Panc1 (cell line): ENCODE measurements around the gene QRICH1. TPM values are rescaled to one million over a fixed set of nuclear protein-coding genes. Genes with fewer than 3 reads are reported as not detected.
A peak's percentile ranks its signal among the peaks of the same experiment; 100 is the strongest.

ENCODE experiments used
- ATAC-seq: fragments of 200-7000 bp; cut with Tn5 transposase; 2 replicates; pipeline ENCODE4 v1.9.1; 2020; ENCODE audit warnings: mild to moderate bottlenecking, moderate library complexity
- BruUV-seq: library from RNA; stranded (reverse); fragments of 400-500 nt; replicated peaks from 2 replicates; lab custom pipeline; 2021; lab: Mats Ljungman, UMichigan
- CTCF ChIA-PET: fragments of 300-600 bp; sonication (Branson Sonifier 250); formaldehyde crosslinking; loops from one replicate; lab custom pipeline; 2022; ENCODE audit warnings: antibody characterized with exemption; lab: Charles Lee
- POLR2A ChIA-PET: fragments of 300-600 bp; sonication (Branson Sonifier 250); formaldehyde crosslinking; loops from one replicate; lab custom pipeline; 2022; ENCODE audit warnings: antibody characterized with exemption; lab: Charles Lee
- DNase-seq: peaks from one replicate; pipeline ENCODE4 v3.0.0-alpha.2; 2010; ENCODE audit warnings: low read depth, low spot score
- H3K27ac ChIP-seq: 2 replicates; pipeline ENCODE4 v1.5.1; 2011; ENCODE audit warnings: mild to moderate bottlenecking, low read length, inconsistent platforms
- H3K27me3 ChIP-seq: fragments of 200-500 bp; sonication (Bioruptor generic); 2 replicates; pipeline ENCODE4 v1.6.0; 2014; ENCODE audit warnings: low read length, inconsistent platforms; ENCODE audit not compliant: control insufficient read depth, insufficient read depth
- H3K36me3 ChIP-seq: fragments of 200-500 bp; sonication (Bioruptor generic); 2 replicates; pipeline ENCODE4 v1.5.1; 2014; ENCODE audit warnings: inconsistent platforms, mild to moderate bottlenecking, low read length, moderate library complexity; ENCODE audit not compliant: control insufficient read depth, insufficient read depth
- H3K4me1 ChIP-seq: 2 replicates; pipeline ENCODE4 v1.5.1; 2011; ENCODE audit warnings: inconsistent platforms, mild to moderate bottlenecking, low read length, moderate library complexity; ENCODE audit not compliant: control insufficient read depth, insufficient read depth
- H3K4me3 ChIP-seq, 2 experiments: 2 replicates each; pipeline ENCODE4 v1.5.1; 2011 to 2012; ENCODE audit warnings: low read depth in 2 of 2, low read length in 2 of 2, mild to moderate bottlenecking in 2 of 2, inconsistent platforms in 1 of 2, moderate library complexity in 1 of 2
- H3K9me3 ChIP-seq: fragments of 200-500 bp; sonication (Bioruptor generic); 2 replicates; pipeline ENCODE4 v1.5.1; 2014; ENCODE audit warnings: low read depth, mild to moderate bottlenecking, inconsistent platforms, low read length, moderate library complexity; ENCODE audit not compliant: control insufficient read depth, insufficient read depth
- POLR2AphosphoS5 ChIP-seq: IDR thresholded peaks from 2 replicates; pipeline ENCODE4 v1.6.1; 2012; ENCODE audit warnings: mild to moderate bottlenecking, low read depth, low read length, moderate library complexity
- SIN3A ChIP-seq: IDR thresholded peaks from 2 replicates; pipeline ENCODE4 v1.6.1; 2012; ENCODE audit warnings: low read depth, mild to moderate bottlenecking, low read length, moderate library complexity, borderline replicate concordance; ENCODE audit not compliant: insufficient read depth
- TCF7L2 ChIP-seq: IDR thresholded peaks from 2 replicates; pipeline ENCODE4 v1.6.1; 2011; ENCODE audit warnings: mild to moderate bottlenecking, low read depth, low read length, inconsistent platforms
- in situ Hi-C: cut with HindIII; loops from 2 replicates; pipeline ENCODE4 v1.10.0; 2016; ENCODE audit warnings: low sequenced_read_pairs, low pct_unique_long_range_greater_than_20kb
- intact Hi-C: fragments of 100-400 bp; cut with micrococcal nuclease; formaldehyde crosslinking; loops from one replicate; pipeline ENCODE4 v1.10.0; 2022; ENCODE audit not compliant: unreplicated experiment
- total RNA-seq: library from RNA; stranded (reverse); gene quantifications from one replicate; pipeline ENCODE4 v1.2.1, GENCODE V29; 2021; ENCODE audit not compliant: unreplicated experiment
- TF ChIP-seq, protein P1 (sequence below): fragments of 450-650 bp; IDR thresholded peaks from 2 replicates; pipeline ENCODE4 v1.5.1; 2017; ENCODE audit warnings: mild to moderate bottlenecking
- TF ChIP-seq, protein P2 (sequence below), 2 experiments: IDR thresholded peaks; 2 replicates each; pipeline ENCODE4 v1.6.1; 2011 to 2012; ENCODE audit warnings: low read depth in 2 of 2, control low read depth in 1 of 2, low read length in 1 of 2, mild to moderate bottlenecking in 1 of 2, moderate library complexity in 1 of 2; ENCODE audit not compliant: insufficient read depth in 1 of 2

The QRICH1 gene
- total RNA-seq, 1 experiment from 2014 or later: 79.9 TPM

DNA sequence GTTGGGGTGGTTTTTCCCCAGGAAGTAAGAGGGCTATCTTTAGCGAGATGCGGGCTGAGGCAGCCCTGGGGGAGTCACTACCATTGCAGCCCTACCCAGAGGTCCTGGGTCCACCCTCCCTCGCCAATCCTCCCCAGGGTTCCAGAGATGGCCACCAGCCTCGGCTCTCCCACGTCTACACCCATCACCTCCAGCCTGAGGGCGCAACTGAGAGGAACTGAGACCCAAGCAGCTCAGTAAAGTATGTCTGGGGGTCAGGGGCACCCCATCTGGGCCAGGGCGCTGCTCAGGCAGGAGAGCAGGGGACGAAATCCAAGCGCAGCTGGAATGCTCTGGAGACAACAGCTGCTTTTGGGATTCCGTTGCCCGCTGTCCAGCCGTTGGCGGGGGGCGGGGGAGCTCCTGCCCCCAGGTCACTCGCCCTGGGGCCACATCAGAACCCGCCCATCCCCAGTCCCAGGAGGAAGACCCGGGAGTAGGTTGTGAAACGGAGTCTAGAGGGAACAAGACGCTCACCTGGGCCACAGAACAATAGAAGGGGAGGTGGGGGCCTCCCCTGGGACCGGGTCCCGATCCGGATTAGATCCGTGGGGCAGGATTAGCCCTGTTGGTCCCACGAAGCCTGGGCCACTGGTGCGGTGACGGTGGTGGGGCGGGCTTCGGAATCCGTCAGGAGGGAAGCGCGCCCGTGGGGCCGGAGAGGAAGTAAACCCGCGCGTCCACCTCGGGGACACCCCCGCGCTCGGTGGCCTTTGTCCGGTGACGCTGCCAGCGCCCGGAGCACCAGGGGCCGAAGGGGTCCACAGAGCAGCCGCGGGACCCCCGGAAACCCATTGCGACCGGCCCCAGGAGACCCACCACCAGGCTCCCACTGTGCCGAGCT, 73.3 kb downstream of the QRICH1 start:
- BruUV-seq: TSS peak; percentile 86
- DNase-seq (no peak), ATAC-seq (no peak)
- H3K36me3 ChIP-seq: peaks cover 9% of the 10 kb centered on the region
- H3K4me1 ChIP-seq: peaks cover 25% of the 10 kb centered on the region
- H3K4me3 ChIP-seq: peak overlapping the region; percentile 71 to 90
- TF ChIP-seq, protein P1, sequence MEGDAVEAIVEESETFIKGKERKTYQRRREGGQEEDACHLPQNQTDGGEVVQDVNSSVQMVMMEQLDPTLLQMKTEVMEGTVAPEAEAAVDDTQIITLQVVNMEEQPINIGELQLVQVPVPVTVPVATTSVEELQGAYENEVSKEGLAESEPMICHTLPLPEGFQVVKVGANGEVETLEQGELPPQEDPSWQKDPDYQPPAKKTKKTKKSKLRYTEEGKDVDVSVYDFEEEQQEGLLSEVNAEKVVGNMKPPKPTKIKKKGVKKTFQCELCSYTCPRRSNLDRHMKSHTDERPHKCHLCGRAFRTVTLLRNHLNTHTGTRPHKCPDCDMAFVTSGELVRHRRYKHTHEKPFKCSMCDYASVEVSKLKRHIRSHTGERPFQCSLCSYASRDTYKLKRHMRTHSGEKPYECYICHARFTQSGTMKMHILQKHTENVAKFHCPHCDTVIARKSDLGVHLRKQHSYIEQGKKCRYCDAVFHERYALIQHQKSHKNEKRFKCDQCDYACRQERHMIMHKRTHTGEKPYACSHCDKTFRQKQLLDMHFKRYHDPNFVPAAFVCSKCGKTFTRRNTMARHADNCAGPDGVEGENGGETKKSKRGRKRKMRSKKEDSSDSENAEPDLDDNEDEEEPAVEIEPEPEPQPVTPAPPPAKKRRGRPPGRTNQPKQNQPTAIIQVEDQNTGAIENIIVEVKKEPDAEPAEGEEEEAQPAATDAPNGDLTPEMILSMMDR: no peak
- H3K27me3 ChIP-seq: no peaks in the 10 kb centered on the region
- ChIA-PET POLR2A (interaction anchor here (0.6 to 0.8 kb wide), 2 partner anchors 31 to 39 kb away, joined by 3 to 6 read pairs; partner anchors contain the start of gene P4HTM), CTCF (interaction anchor here (1.5 kb wide), 1 partner anchor 33 kb away, joined by 4 read pairs; no protein-coding TSS in a partner anchor)
- H3K9me3 ChIP-seq: no peaks in the 10 kb centered on the region
- intact Hi-C loops (no loop called here), in situ Hi-C loops (no loop called here)
- peak overlapping the region; percentile 97 for H3K27ac ChIP-seq

DNA sequence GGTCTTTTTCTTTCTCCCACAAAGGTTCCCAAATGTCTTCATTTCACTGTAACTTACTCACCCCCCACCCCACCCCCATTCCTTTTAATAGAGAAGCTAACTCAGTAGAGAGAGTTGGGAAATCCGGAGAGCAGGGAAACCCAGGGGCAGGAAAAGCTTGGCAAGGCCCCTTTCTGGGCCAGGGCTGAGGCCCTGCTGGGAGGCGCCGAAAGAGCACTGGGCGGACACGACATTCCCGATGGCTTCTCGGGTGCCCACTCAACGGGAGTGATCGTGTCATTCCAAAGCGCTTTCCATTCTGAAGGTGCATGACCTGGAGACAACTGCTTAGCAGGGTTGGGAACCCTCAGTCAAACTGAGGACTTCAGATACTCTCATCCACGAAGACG, 73.9 kb downstream of the QRICH1 start:
- no peak for DNase-seq
- in situ Hi-C loops: no loop called here

More for the DNA sequence above, 73.9 kb downstream of the QRICH1 start:
- Histone ChIP-seq H3K36me3 (peaks cover 9% of the 10 kb centered on the region; the same call in 1 of the 2 replicates), H3K4me3 (peak overlapping the region; percentile 71 to 90), H3K4me1 (peaks cover 19% of the 10 kb centered on the region), H3K27ac (peak overlapping the region; percentile 97), H3K9me3 (no peaks in the 10 kb centered on the region), H3K27me3 (no peaks in the 10 kb centered on the region)
- no peak for ATAC-seq
- ChIA-PET CTCF (no interaction called here), POLR2A (interaction anchor here (0.6 to 0.8 kb wide), 2 partner anchors 30 to 39 kb away, joined by 3 to 6 read pairs; partner anchors contain the start of gene P4HTM)
- BruUV-seq: no TSS peak
- intact Hi-C loops: no loop called here
- TF ChIP-seq SIN3A (no peak), TCF7L2 (no peak), POLR2AphosphoS5 (no peak)
- TF ChIP-seq, protein P2, sequence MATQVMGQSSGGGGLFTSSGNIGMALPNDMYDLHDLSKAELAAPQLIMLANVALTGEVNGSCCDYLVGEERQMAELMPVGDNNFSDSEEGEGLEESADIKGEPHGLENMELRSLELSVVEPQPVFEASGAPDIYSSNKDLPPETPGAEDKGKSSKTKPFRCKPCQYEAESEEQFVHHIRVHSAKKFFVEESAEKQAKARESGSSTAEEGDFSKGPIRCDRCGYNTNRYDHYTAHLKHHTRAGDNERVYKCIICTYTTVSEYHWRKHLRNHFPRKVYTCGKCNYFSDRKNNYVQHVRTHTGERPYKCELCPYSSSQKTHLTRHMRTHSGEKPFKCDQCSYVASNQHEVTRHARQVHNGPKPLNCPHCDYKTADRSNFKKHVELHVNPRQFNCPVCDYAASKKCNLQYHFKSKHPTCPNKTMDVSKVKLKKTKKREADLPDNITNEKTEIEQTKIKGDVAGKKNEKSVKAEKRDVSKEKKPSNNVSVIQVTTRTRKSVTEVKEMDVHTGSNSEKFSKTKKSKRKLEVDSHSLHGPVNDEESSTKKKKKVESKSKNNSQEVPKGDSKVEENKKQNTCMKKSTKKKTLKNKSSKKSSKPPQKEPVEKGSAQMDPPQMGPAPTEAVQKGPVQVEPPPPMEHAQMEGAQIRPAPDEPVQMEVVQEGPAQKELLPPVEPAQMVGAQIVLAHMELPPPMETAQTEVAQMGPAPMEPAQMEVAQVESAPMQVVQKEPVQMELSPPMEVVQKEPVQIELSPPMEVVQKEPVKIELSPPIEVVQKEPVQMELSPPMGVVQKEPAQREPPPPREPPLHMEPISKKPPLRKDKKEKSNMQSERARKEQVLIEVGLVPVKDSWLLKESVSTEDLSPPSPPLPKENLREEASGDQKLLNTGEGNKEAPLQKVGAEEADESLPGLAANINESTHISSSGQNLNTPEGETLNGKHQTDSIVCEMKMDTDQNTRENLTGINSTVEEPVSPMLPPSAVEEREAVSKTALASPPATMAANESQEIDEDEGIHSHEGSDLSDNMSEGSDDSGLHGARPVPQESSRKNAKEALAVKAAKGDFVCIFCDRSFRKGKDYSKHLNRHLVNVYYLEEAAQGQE (IDR thresholded peaks at IDR 0.05; ENCODE audit: insufficient read depth in 1 of 2, low read depth in 2 of 2, low read length in 1 of 2): no peak
- TF ChIP-seq, protein P1: no peak
